IMR-90 (cell line): ENCODE results near the gene LAIR1. TPM values are rescaled to one million over a fixed set of nuclear protein-coding genes. Genes with fewer than 3 reads are reported as not detected.
"Not testable (repeated sequence)": the region's sequence is repeated elsewhere in the genome, so short reads cannot be mapped to it uniquely, and the experiment has no call there.

ENCODE experiments used
- ATAC-seq: fragments of 200-7000 bp; cut with Tn5 transposase; 2 replicates; pipeline ENCODE4 v1.9.1; 2020; ENCODE audit warnings: low read depth, mild to moderate bottlenecking, moderate library complexity
- BruUV-seq: library from RNA; stranded (reverse); fragments of 400-500 nt; replicated peaks from 2 replicates; lab custom pipeline; 2021; lab: Mats Ljungman, UMichigan
- CTCF ChIA-PET: fragments of 300-600 bp; formaldehyde crosslinking; extraction: SDS; loops from one replicate; lab custom pipeline; 2021; ENCODE audit warnings: antibody characterized with exemption; lab: Yijun Ruan, JAX
- POLR2A ChIA-PET: fragments of 300-600 bp; sonication (Branson Sonifier 250); formaldehyde crosslinking; loops from one replicate; lab custom pipeline; 2022; ENCODE audit warnings: antibody characterized with exemption; ENCODE audit not compliant: unreplicated experiment; lab: Charles Lee
- DNase-seq: peaks from one replicate; pipeline ENCODE4 v3.0.0; 2013
- H2AFZ ChIP-seq: replicated peaks from 2 replicates; pipeline ENCODE3; 2013; ENCODE audit warnings: low read length, mild to moderate bottlenecking; ENCODE audit not compliant: poor library complexity
- H2AK5ac ChIP-seq: 2 replicates; pipeline ENCODE4 v1.6.1; 2013; ENCODE audit warnings: low read depth, low read length, inconsistent platforms
- H2AK9ac ChIP-seq: replicated peaks from 2 replicates; pipeline ENCODE3; 2013; ENCODE audit warnings: mild to moderate bottlenecking, low read depth, low read length, moderate library complexity; ENCODE audit not compliant: poor library complexity
- H2BK120ac ChIP-seq: 2 replicates; pipeline ENCODE4 v1.6.1; 2013; ENCODE audit warnings: low read depth, low read length, inconsistent platforms
- H2BK15ac ChIP-seq: 3 replicates; pipeline ENCODE4 v1.6.1; 2013; ENCODE audit warnings: low read depth, low read length, inconsistent platforms
- H2BK20ac ChIP-seq: 2 replicates; pipeline ENCODE4 v1.6.1; 2013; ENCODE audit warnings: low read depth, mild to moderate bottlenecking, inconsistent platforms, low read length, moderate library complexity
- H2BK5ac ChIP-seq: 2 replicates; pipeline ENCODE4 v1.6.1; 2013; ENCODE audit warnings: mild to moderate bottlenecking, low read depth, low read length, inconsistent platforms; ENCODE audit not compliant: poor library complexity, severe bottlenecking
- H3K14ac ChIP-seq: replicated peaks from 2 replicates; pipeline ENCODE4 v1.6.1; 2013; ENCODE audit warnings: low read depth, low read length, inconsistent platforms
- H3K18ac ChIP-seq: 2 replicates; pipeline ENCODE4 v1.6.1; 2013; ENCODE audit warnings: low read depth, low read length, control low read depth
- H3K23ac ChIP-seq: 2 replicates; pipeline ENCODE4 v1.6.1; 2013; ENCODE audit warnings: low read depth, low read length, inconsistent platforms
- H3K27ac ChIP-seq: 2 replicates; pipeline ENCODE4 v1.5.1; 2013; ENCODE audit warnings: mild to moderate bottlenecking, control low read depth, low read length; ENCODE audit not compliant: insufficient read depth
- H3K27me3 ChIP-seq: 2 replicates; pipeline ENCODE4 v1.6.1; 2013; ENCODE audit warnings: low read length; ENCODE audit not compliant: control insufficient read depth, insufficient read depth
- H3K36me3 ChIP-seq: 2 replicates; pipeline ENCODE4 v1.6.1; 2013; ENCODE audit warnings: low read length, mixed read lengths; ENCODE audit not compliant: control insufficient read depth, insufficient read depth
- H3K4ac ChIP-seq: 2 replicates; pipeline ENCODE4 v1.6.1; 2013; ENCODE audit warnings: low read depth, low read length, inconsistent platforms
- H3K4me1 ChIP-seq: 2 replicates; pipeline ENCODE4 v1.6.1; 2013; ENCODE audit warnings: low read length, mixed read lengths; ENCODE audit not compliant: control insufficient read depth, insufficient read depth
- H3K4me2 ChIP-seq: 2 replicates; pipeline ENCODE4 v1.6.1; 2013; ENCODE audit warnings: low read depth, mild to moderate bottlenecking, control low read depth, low read length, moderate library complexity
- H3K4me3 ChIP-seq: 2 replicates; pipeline ENCODE4 v1.5.1; 2013; ENCODE audit warnings: low read depth, mild to moderate bottlenecking, control low read depth, low read length, moderate library complexity; ENCODE audit not compliant: insufficient read depth
- H3K56ac ChIP-seq: 2 replicates; pipeline ENCODE4 v1.6.1; 2013; ENCODE audit warnings: low read length, inconsistent platforms; ENCODE audit not compliant: insufficient read depth; ENCODE audit errors: extremely low read depth
- H3K79me1 ChIP-seq, 2 experiments: 2 replicates each; pipeline ENCODE4 v1.6.1; 2013; ENCODE audit warnings: low read length in 2 of 2, inconsistent platforms in 1 of 2, low read depth in 1 of 2
- H3K9ac ChIP-seq: 2 replicates; pipeline ENCODE4 v1.6.1; 2013; ENCODE audit warnings: low read depth, low read length, control low read depth
- H3K9me1 ChIP-seq: 2 replicates; pipeline ENCODE4 v1.6.1; 2013; ENCODE audit warnings: low read length, inconsistent platforms; ENCODE audit not compliant: insufficient read depth
- H3K9me3 ChIP-seq: 2 replicates; pipeline ENCODE4 v1.6.1; 2013; ENCODE audit warnings: low read length; ENCODE audit not compliant: control insufficient read depth, insufficient read depth
- H4K20me1 ChIP-seq: 2 replicates; pipeline ENCODE4 v1.6.1; 2013; ENCODE audit warnings: low read length, inconsistent platforms; ENCODE audit not compliant: insufficient read depth
- H4K5ac ChIP-seq: 2 replicates; pipeline ENCODE4 v1.6.1; 2013; ENCODE audit warnings: mild to moderate bottlenecking, low read depth, low read length, control low read depth
- H4K8ac ChIP-seq, 2 experiments: 2 replicates each; pipeline ENCODE4 v1.6.1; 2013; ENCODE audit warnings: low read depth in 2 of 2, low read length in 2 of 2, control low read depth in 1 of 2, inconsistent platforms in 1 of 2
- H4K91ac ChIP-seq: 2 replicates; pipeline ENCODE4 v1.6.1; 2013; ENCODE audit warnings: low read depth, low read length, inconsistent platforms; ENCODE audit not compliant: insufficient read depth
- WGBS, 2 experiments: methylation state at CpG; one replicate each; pipeline versions ENCODE4 v1.1.5 to v1.1.7; 2013; ENCODE audit warnings: missing lambda C conversion rate in 2 of 2; ENCODE audit not compliant: insufficient read length in 1 of 2; ENCODE audit errors: extremely low coverage in 2 of 2; 5-methylcytosine and 5-hydroxymethylcytosine counted together
- dilution Hi-C: fragments of 300-500 bp; cut with HindIII; formaldehyde crosslinking; loops from one replicate; pipeline ENCODE4 v1.14.3; 2018; ENCODE audit warnings: low sequenced_read_pairs; ENCODE audit not compliant: unreplicated experiment
- in situ Hi-C: fragments of 300-500 bp; cut with MboI; formaldehyde crosslinking; loops from 3 replicates; pipeline ENCODE4 v1.14.3; 2019; ENCODE audit warnings: low sequenced_read_pairs, inconsistent platforms, mixed read lengths
- intact Hi-C: fragments of 100-400 bp; cut with micrococcal nuclease; formaldehyde crosslinking; loops from 2 replicates; pipeline ENCODE4 v1.10.0; 2022
- polyA plus RNA-seq, 3 experiments: library from polyadenylated mRNA; depleted of rRNA; stranded (reverse); fragments of >200 nt; gene quantifications; 2 replicates each; pipeline ENCODE4 v1.2.3, GENCODE V29; 2012; ENCODE audit warnings: low replicate concordance in 1 of 3
- total RNA-seq: library from RNA; depleted of rRNA; stranded (reverse); fragments of >200 nt; gene quantifications from 2 replicates; pipeline ENCODE4 v1.2.3, GENCODE V29; 2012

Gene LAIR1
- total and polyA plus RNA-seq, 2 of the 4 experiments (the other 2 are of a cell fraction), result not detected

DNA sequence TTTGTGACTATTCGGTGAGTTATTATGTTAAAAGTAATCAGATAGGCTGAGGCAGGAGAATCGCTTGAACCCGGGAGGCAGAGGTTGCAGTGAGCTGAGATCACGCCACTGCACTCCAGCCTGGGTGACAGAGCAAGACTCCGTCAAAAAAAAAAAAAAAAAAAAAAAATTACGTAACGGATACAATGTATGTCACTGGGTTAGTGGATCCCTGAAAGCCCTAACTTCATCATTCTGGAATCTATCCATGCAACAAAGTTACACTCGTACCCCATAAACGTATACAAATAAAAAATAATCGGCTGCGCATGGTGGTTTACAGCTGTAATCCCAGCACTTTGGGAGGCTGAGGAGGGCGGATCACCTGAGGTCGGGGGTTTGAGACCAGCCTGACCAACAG lies 17.3 kb upstream of the LAIR1 start:
- DNase-seq, H3K27ac ChIP-seq, H3K23ac ChIP-seq, H3K9me3 ChIP-seq, H3K79me1 ChIP-seq, H3K18ac ChIP-seq, H3K4me1 ChIP-seq, H2BK15ac ChIP-seq, H4K91ac ChIP-seq, in situ Hi-C loops, ATAC-seq, H2AFZ ChIP-seq, H3K4me3 ChIP-seq, H2BK120ac ChIP-seq, H3K9me1 ChIP-seq, intact Hi-C loops, BruUV-seq, H2BK20ac ChIP-seq, H4K20me1 ChIP-seq, H2BK5ac ChIP-seq, H3K4me2 ChIP-seq, H2AK9ac ChIP-seq, H4K8ac ChIP-seq, H4K5ac ChIP-seq, H3K27me3 ChIP-seq, H3K36me3 ChIP-seq, dilution Hi-C loops, H2AK5ac ChIP-seq, POLR2A ChIA-PET, H3K9ac ChIP-seq, H3K4ac ChIP-seq, H3K14ac ChIP-seq, H3K56ac ChIP-seq: not testable (repeated sequence)
- no CpG with 5 or more reads among the region's 13 CpGs for WGBS, 2 experiments
- CTCF ChIA-PET, result interaction anchor here (2.1 kb wide), 1 partner anchor 9 kb away, joined by 7 read pairs; no protein-coding TSS in a partner anchor
